ENCODE results near the gene LSG1.

DNA sequence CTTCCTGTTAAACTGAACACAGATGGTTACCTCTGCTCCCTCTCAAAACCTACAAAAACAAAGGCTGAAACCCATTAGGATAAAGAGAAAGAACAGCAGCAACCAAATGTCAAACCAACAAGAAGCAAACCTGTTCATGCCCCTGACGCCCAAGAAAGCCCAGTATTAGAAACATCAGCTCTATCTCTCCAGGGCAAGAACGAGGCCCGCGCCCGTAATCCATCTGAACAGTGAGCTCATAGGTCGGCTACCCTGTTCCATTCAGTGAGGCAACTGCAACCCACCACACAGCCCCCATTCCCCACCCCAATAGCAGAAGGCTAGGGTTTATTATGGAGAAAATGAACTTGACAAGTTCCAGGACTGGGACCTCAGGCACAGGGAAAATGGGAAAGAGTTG is 10.0 kb downstream of the LSG1 start:
- no peak for TF ChIP-seq CREB1 (IDR thresholded peaks at IDR 0.05)
- TF ChIP-seq CREB1 (CRISPR knock-in tag; IDR thresholded peaks at IDR 0.05) = no peak
- TF ChIP-seq ZNF232 (CRISPR knock-in tag; IDR thresholded peaks at IDR 0.05; ENCODE audit: borderline replicate concordance) = no peak
- no peak for TF ChIP-seq CHD2 (IDR thresholded peaks at IDR 0.05; ENCODE audit: low read depth, low read length)

Data from HepG2 (cell line).